HG03575 (cell line): Measurements from ENCODE around the gene PRADC1.

Experiments used
- ATAC-seq: cut with Tn5 transposase; IDR thresholded peaks from one replicate; pipeline ENCODE4 v1.9.1; 2021; ENCODE audit not compliant: unreplicated experiment, insufficient number of reproducible peaks, low FRiP score; ENCODE audit errors: extremely low read depth

Gene PRADC1

GRCh38 chr2:73259704-73260337 is 26.8 kb upstream of the PRADC1 start:
- no peak for ATAC-seq

GRCh38 chr2:73259276-73259675 is 26.2 kb upstream of the PRADC1 start:
- ATAC-seq: no peak

GRCh38 chr2:73258913-73259215 is 25.8 kb upstream of the PRADC1 start:
- ATAC-seq: no peak

- no peak for ATAC-seq
These were observed 25.3 kb upstream of the PRADC1 start for GRCh38 chr2:73258186-73258912.

- no peak for ATAC-seq
These were observed 24.5 kb upstream of the PRADC1 start for GRCh38 chr2:73257425-73258125.

- ATAC-seq: no peak
These were observed 24.0 kb upstream of the PRADC1 start for GRCh38 chr2:73257021-73257420.

GRCh38 chr2:73256618-73256922 is 23.5 kb upstream of the PRADC1 start:
- no peak for ATAC-seq

- no peak for ATAC-seq
These were observed 23.0 kb upstream of the PRADC1 start for GRCh38 chr2:73255907-73256617.

GRCh38 chr2:73255007-73255644 is 22.1 kb upstream of the PRADC1 start:
- ATAC-seq: no peak

- ATAC-seq: no peak
These were observed 21.4 kb upstream of the PRADC1 start for GRCh38 chr2:73254343-73255006.

- no peak for ATAC-seq
These were observed 20.9 kb upstream of the PRADC1 start for GRCh38 chr2:73253901-73254300.

GRCh38 chr2:73253400-73253799 is 20.4 kb upstream of the PRADC1 start:
- ATAC-seq: no peak

- no peak for ATAC-seq
These were observed 19.4 kb upstream of the PRADC1 start for GRCh38 chr2:73252238-73253027.

GRCh38 chr2:73250872-73251846 is 18.1 kb upstream of the PRADC1 start:
- ATAC-seq: no peak

- no peak for ATAC-seq
These were observed 16.6 kb upstream of the PRADC1 start for GRCh38 chr2:73249636-73250035.

- ATAC-seq: no peak
These were observed 13.8 kb upstream of the PRADC1 start for GRCh38 chr2:73246850-73247249.

- ATAC-seq: no peak
These were observed 11.5 kb upstream of the PRADC1 start for GRCh38 chr2:73244580-73244979.
